ENCODE data around the gene NTN1. TPM values are rescaled to one million over a fixed set of nuclear protein-coding genes. Genes with fewer than 3 reads are reported as not detected.

NTN1 gene
- total RNA-seq, 1 donor = 0.81 TPM

DNA sequence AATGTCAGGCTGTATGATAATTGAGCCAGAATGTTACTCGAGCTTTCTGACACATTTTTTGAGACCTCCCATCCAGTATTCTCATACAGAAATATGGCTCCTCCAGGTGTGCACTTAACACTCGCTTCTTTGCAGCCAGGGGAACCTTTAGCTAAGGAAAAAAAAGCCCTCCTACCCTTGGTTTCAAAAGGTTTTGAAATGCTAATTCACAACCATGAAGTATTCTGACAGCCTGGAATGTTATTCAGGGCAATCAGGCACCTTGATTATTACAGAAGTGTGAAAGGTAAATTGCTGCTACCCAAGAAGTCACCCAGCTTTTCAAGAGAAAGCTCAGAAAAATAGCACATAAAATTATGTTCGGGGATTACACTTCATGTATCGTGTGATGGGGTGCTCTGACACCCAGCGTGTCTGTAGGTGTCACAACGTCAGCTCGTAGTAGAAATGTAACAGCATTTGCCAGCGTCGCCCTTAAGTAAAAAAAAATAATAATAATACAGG is 41.1 kb downstream of the NTN1 start:
- no peak overlapping the region for H3K4me3 ChIP-seq (ENCODE audit: low read depth, low read length)
- TF ChIP-seq, protein P1, sequence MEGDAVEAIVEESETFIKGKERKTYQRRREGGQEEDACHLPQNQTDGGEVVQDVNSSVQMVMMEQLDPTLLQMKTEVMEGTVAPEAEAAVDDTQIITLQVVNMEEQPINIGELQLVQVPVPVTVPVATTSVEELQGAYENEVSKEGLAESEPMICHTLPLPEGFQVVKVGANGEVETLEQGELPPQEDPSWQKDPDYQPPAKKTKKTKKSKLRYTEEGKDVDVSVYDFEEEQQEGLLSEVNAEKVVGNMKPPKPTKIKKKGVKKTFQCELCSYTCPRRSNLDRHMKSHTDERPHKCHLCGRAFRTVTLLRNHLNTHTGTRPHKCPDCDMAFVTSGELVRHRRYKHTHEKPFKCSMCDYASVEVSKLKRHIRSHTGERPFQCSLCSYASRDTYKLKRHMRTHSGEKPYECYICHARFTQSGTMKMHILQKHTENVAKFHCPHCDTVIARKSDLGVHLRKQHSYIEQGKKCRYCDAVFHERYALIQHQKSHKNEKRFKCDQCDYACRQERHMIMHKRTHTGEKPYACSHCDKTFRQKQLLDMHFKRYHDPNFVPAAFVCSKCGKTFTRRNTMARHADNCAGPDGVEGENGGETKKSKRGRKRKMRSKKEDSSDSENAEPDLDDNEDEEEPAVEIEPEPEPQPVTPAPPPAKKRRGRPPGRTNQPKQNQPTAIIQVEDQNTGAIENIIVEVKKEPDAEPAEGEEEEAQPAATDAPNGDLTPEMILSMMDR (IDR thresholded peaks at IDR 0.05; ENCODE audit: insufficient read depth, low read length) = no peak
- no peak for DNase-seq (ENCODE audit: low read depth)

DNA sequence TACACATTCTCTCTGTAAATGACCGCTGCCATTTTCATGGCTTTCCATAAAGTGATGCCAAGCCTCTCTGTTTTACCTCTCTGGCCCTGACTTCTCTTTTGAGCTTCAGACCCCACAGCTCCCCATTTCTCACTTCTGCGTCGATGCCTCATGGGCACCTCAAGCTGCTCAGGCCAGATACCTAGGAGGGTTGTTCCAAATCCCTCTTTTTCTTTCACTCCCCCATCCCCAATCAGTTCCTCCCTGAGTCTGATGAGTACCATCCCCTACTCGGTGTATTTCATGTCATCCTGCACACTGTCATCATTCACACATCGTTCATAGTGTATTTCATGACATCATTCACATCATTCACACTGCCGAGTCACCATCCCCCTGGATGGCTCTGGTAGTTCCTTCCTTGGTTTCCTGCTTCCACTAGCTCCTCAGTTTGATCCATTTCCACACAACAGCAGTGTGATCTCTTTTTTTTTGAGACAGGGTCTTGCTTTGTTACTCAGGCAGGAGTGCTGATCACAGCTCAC is 43.1 kb downstream of the NTN1 start:
- TF ChIP-seq, protein P1 (IDR thresholded peaks at IDR 0.05; ENCODE audit: insufficient read depth, low read length) = no peak
- no peak for DNase-seq (ENCODE audit: low read depth)
- H3K4me3 ChIP-seq (ENCODE audit: low read depth, low read length) = no peak overlapping the region

DNA sequence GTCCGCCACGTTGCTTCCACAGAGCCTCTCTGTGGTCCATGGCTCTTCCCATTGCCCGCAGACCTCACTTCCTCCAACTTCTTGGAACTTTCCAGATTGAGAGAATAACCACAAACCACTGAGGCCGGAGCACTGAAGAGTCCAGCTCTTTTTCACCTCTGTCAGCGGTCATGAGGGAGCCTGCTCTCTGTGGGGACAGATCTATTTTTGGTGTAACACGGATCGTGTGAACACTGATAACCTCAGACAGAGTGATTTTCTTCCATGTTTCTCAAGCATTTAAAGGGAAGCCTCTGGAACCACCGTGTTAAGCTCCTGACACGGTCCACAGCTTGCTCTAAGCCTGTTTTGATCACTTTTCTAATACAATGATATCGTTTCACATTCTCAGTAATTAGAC is 49.7 kb downstream of the NTN1 start:
- DNase-seq (ENCODE audit: low read depth) = no peak
- TF ChIP-seq, protein P1 (IDR thresholded peaks at IDR 0.05; ENCODE audit: insufficient read depth, low read length) = no peak
- H3K4me3 ChIP-seq (ENCODE audit: low read depth, low read length) = no peak overlapping the region

DNA sequence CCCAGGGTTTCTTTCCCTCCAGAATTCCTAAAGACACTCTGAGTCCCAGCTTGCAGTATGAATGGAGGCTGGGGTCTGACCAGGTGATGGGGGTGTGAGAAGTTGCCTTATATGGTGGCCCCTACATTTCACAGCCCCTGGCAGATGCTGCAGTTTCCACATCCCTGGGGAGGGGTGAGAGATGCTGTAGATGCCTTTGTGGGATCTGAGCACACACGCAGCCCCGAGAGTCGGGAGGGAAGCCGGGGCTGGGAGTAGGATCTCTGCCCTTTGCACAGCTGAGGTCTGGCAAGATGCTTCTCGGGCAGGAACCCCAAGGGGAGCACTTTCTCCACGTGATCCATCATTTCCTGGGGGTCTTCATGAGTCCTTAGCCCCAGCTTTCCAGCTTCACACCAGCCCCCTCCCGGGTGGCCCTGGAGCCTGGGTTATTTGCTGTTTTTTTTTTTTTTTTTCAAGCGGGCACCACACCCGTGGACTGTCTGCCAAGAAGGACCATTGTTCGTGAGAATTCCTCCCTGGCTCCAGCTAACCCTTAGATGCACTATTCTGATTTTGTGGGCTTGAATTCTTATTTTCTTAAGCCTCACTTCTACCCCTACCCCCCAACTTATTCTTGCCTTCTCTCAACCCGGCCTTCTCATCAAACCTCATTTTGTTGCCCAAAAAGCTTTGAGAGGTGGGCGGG is 50.6 kb downstream of the NTN1 start:
- TF ChIP-seq, protein P1 (IDR thresholded peaks at IDR 0.05; ENCODE audit: insufficient read depth, low read length) = no peak

DNA sequence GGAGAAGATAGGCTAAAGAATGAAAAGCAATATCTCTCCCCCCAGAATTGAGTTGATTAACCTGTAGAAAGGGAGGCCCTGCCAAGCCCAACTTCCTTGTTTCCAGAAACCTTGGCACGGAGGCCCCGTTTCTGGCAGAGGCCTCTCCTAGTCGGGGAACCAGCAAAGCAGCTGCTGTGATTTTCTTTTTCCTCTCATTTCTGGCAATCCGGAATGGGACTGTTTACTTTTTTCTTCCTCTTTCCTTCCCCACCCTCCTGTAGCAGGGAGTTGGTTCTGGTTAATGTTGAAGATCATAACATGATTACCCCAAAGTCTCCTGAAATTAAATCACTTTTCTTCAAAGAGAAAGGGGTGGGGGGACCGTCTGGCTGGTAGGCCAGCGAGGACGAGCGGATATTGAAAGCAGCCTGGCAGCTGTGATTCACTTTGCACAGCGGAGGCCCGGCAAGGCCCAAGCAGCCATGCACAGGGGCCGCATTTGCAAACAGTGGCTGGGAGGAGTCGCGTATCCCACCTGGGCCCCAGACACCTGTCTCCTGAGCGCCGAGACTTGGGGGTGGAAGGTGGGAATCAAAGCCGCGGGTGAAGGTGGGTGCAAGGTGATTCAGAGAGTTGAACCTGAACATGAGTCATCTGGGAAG is 51.5 kb downstream of the NTN1 start:
- peak; percentile 34 for DNase-seq (ENCODE audit: low read depth)
- TF ChIP-seq, protein P1 (IDR thresholded peaks at IDR 0.05; ENCODE audit: insufficient read depth, low read length) = no peak

More for the DNA sequence above, 50.6 kb downstream of the NTN1 start:
- no peak overlapping the region for H3K4me3 ChIP-seq (ENCODE audit: low read depth, low read length)
- peak; percentile 41 for DNase-seq (ENCODE audit: low read depth)

DNA sequence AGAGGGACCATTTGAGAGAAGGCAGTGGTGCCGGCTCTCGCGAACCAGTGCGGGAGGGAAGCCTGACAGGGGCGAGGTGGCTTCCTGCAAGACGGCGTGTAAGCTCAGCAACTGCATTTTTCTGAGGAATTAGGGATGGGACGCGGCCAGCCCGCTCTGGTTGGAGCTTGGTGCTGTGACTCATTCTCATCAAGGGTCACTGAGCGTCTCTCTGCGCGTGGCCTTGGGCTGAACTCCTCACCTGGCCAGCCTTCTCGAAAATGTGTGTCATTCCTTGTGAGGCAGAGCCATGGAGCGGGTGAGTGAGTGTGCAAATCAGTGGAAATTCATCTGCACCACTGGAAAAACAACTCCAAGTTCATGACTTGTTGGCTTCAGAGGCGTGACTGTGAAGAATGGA is 52.8 kb downstream of the NTN1 start:
- DNase-seq (ENCODE audit: low read depth) = no peak
- TF ChIP-seq, protein P1 (IDR thresholded peaks at IDR 0.05; ENCODE audit: insufficient read depth, low read length) = no peak
- no peak overlapping the region for H3K4me3 ChIP-seq (ENCODE audit: low read depth, low read length)

More for the DNA sequence above, 51.5 kb downstream of the NTN1 start:
- H3K4me3 ChIP-seq (ENCODE audit: low read depth, low read length) = no peak overlapping the region
